Measurements from ENCODE around the gene ITK. TPM values are rescaled to one million over a fixed set of nuclear protein-coding genes. Genes with fewer than 3 reads are reported as not detected.

ITK gene
- total RNA-seq, 4 donors from 2014 or later = 0.78 to 5.2 (median 2.1) TPM

- intact Hi-C loops (cut with DNase I; ENCODE audit: low total_unique reads) = no loop called here
- TF ChIP-seq CTCF (IDR thresholded peaks at IDR 0.05) (no peak), POLR2A (IDR thresholded peaks at IDR 0.05) (no peak)
- H3K4me3 ChIP-seq (ENCODE audit: low read depth, poor library complexity, severe bottlenecking) = no peak overlapping the region
- peak in 1 of 2 donors; percentile 57 for DNase-seq (ENCODE audit: low spot score in 2 of 2)
- 89 to 92% methylated on average over 4 of the region's 4 CpGs for WGBS, 2 donors
Measured at GRCh38 chr5:157165261-157165660, 15.4 kb upstream of the ITK start.

GRCh38 chr5:157165668-157166067 is 15.0 kb upstream of the ITK start:
- WGBS, 2 donors = 87 to 89% methylated on average over 14 of the region's 14 CpGs
- TF ChIP-seq CTCF (IDR thresholded peaks at IDR 0.05) (no peak), POLR2A (IDR thresholded peaks at IDR 0.05) (no peak)
- DNase-seq (ENCODE audit: low spot score in 2 of 2) = peak in 1 of 2 donors; percentile 39
- no peak overlapping the region for H3K4me3 ChIP-seq (ENCODE audit: low read depth, poor library complexity, severe bottlenecking)
- intact Hi-C loops (cut with DNase I; ENCODE audit: low total_unique reads) = no loop called here

GRCh38 chr5:157166214-157167213 is 14.1 kb upstream of the ITK start, which contains the start of gene GARIN3:
Gene GARIN3 (minus strand): TSS chr5:157166264. CDS start chr5:157166168, 96 bp downstream.
- H3K4me3 ChIP-seq (ENCODE audit: low read depth, poor library complexity, severe bottlenecking) = no peak within 1 kb of the TSS
- no peak for TF ChIP-seq CTCF (IDR thresholded peaks at IDR 0.05)
- TF ChIP-seq POLR2A (IDR thresholded peaks at IDR 0.05) = no peak
- WGBS, 2 donors = 85 to 86% methylated on average over 7 of the region's 7 CpGs
- intact Hi-C loops (cut with DNase I; ENCODE audit: low total_unique reads) = no loop called here
- DNase-seq (ENCODE audit: low spot score in 2 of 2) = peak in 1 of 2 donors; percentile 26

- intact Hi-C loops (cut with DNase I; ENCODE audit: low total_unique reads) = no loop called here
- H3K4me3 ChIP-seq (ENCODE audit: low read depth, poor library complexity, severe bottlenecking) = no peak overlapping the region
- WGBS, 2 donors = 66 to 71% methylated on average over 4 of the region's 4 CpGs
- TF ChIP-seq CTCF (IDR thresholded peaks at IDR 0.05) = no peak
- TF ChIP-seq POLR2A (IDR thresholded peaks at IDR 0.05) = no peak
- DNase-seq (ENCODE audit: low spot score in 2 of 2) = no peak
Measured at GRCh38 chr5:157167214-157167621, 13.4 kb upstream of the ITK start.

- TF ChIP-seq CTCF (IDR thresholded peaks at IDR 0.05) = no peak
- no peak for TF ChIP-seq POLR2A (IDR thresholded peaks at IDR 0.05)
- DNase-seq (ENCODE audit: low spot score in 2 of 2) = peak in 1 of 2 donors; percentile 28
- 91 to 94% methylated on average over 5 of the region's 5 CpGs for WGBS, 2 donors
- no peak overlapping the region for H3K4me3 ChIP-seq (ENCODE audit: low read depth, poor library complexity, severe bottlenecking)
- intact Hi-C loops (cut with DNase I; ENCODE audit: low total_unique reads) = no loop called here
Measured at GRCh38 chr5:157168286-157168685, 12.4 kb upstream of the ITK start.
